ENCODE measurements around the gene SLC9A5.

The SLC9A5 gene

DNA sequence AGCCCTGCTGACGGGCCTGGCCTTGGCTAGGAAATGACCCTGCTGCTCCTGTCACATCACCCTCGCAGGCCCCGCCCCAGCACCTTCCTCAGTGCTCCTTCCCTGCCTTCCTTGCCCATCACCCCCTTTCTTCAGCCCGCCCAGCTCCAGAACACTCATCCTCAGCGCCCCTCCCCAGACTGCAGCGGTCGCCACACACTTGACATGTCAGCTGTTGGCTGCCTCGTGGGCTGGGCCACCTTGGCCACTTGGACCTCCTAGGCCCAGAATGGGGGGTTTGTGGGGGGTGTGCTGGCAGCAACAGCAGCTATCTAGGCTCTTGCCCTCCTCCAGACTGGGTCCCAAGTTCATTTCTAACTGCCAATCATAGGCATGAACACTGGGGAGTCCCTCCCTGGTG is 39.2 kb upstream of the SLC9A5 start:
- H3K4me3 ChIP-seq (replicated peaks; ENCODE audit: low read depth, low read length), result no peak overlapping the region
- no peak for DNase-seq (ENCODE audit: low read depth)
- TF ChIP-seq, protein P1, sequence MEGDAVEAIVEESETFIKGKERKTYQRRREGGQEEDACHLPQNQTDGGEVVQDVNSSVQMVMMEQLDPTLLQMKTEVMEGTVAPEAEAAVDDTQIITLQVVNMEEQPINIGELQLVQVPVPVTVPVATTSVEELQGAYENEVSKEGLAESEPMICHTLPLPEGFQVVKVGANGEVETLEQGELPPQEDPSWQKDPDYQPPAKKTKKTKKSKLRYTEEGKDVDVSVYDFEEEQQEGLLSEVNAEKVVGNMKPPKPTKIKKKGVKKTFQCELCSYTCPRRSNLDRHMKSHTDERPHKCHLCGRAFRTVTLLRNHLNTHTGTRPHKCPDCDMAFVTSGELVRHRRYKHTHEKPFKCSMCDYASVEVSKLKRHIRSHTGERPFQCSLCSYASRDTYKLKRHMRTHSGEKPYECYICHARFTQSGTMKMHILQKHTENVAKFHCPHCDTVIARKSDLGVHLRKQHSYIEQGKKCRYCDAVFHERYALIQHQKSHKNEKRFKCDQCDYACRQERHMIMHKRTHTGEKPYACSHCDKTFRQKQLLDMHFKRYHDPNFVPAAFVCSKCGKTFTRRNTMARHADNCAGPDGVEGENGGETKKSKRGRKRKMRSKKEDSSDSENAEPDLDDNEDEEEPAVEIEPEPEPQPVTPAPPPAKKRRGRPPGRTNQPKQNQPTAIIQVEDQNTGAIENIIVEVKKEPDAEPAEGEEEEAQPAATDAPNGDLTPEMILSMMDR (IDR thresholded peaks at IDR 0.05; ENCODE audit: low read length, missing control alignments), result no peak

DNA sequence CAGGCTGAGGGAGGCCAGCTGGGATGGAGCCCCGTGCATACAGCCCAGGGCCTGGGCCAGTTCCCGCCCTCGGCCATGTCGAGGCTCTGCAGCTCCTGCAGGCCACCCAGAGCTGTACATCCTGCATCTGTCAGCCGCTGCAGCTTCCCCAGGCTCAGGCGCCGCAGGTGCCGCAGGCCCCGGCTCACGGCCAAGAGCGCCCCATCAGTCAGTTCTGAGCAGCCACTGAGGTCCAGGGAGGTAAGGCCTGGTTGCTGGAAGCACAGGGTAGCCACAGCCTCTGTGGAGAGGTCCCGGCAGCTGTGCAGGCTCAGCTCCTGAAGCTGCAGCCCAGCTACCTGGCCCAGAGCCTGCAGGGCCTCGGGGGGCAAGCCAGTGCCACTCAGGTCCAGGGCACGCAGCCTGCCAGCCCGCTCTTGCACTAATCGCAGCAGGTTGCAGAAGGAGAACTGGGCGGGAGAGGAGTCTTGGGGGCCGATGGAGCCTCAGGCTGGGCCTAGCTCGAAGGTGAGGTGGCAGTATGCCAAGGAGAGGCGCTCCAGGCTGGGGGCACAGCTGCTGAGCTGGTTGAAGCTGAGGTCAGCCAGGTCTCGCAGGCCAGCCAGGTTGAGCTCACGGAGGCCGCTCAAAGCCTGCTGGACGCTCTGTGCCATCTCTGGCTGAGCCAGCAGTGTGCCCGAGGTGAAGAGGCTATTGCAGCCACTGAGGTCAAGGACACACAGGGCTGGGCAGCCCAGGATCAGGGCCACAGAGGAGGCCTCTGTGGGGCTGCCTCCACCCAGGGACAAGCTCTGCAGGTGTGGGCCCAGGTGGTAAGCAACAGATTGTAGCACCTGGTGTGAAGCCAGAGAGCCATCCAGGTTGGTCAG is 38.5 kb upstream of the SLC9A5 start:
- no peak for DNase-seq (ENCODE audit: low read depth)
- TF ChIP-seq, protein P1 (IDR thresholded peaks at IDR 0.05; ENCODE audit: low read length, missing control alignments), result no peak
- H3K4me3 ChIP-seq (replicated peaks; ENCODE audit: low read depth, low read length), result no peak overlapping the region

DNA sequence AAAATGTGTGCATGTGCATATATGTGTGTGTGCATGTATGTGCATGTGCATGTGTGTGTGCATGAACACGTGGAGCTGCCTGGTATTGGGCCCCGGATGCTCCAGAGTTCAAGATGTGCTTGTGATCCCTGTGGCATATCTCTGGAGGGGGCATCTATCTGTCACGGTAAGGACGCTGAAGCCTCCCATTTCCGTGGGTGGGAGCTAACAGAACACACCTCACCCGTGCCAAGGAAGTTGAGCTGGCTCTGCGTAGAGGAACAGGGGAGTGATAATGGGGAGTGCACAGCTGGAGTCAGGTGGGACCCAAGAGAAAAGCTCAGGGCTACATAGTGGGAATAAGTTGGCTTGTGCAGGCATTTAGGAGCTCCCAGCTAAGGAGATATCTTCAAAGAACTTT is 37.1 kb upstream of the SLC9A5 start:
- no peak for DNase-seq (ENCODE audit: low read depth)
- H3K4me3 ChIP-seq (replicated peaks; ENCODE audit: low read depth, low read length), result no peak overlapping the region
- TF ChIP-seq, protein P1 (IDR thresholded peaks at IDR 0.05; ENCODE audit: low read length, missing control alignments), result no peak

DNA sequence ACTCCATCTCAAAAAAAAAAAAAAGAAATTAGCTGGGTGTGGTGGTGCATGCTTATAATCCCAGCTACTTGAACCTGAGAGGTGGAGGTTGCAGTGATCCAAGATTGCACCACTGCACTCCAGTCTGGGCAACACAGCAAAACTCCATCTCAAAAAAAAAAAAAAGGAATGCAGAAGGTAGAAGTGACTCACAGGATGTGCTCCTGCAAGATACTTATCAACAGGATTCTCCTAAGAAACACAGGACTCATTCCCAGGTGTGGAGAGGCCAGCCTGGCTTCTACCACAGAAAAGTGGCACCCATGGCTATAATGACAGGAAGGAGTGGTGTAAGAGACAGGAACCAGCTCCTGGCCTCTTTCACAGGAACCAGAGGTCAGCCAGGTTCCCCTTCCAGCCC is 36.0 kb upstream of the SLC9A5 start:
- TF ChIP-seq, protein P1 (IDR thresholded peaks at IDR 0.05; ENCODE audit: low read length, missing control alignments), result no peak
- DNase-seq (ENCODE audit: low read depth), result no peak
- no peak overlapping the region for H3K4me3 ChIP-seq (replicated peaks; ENCODE audit: low read depth, low read length)

DNA sequence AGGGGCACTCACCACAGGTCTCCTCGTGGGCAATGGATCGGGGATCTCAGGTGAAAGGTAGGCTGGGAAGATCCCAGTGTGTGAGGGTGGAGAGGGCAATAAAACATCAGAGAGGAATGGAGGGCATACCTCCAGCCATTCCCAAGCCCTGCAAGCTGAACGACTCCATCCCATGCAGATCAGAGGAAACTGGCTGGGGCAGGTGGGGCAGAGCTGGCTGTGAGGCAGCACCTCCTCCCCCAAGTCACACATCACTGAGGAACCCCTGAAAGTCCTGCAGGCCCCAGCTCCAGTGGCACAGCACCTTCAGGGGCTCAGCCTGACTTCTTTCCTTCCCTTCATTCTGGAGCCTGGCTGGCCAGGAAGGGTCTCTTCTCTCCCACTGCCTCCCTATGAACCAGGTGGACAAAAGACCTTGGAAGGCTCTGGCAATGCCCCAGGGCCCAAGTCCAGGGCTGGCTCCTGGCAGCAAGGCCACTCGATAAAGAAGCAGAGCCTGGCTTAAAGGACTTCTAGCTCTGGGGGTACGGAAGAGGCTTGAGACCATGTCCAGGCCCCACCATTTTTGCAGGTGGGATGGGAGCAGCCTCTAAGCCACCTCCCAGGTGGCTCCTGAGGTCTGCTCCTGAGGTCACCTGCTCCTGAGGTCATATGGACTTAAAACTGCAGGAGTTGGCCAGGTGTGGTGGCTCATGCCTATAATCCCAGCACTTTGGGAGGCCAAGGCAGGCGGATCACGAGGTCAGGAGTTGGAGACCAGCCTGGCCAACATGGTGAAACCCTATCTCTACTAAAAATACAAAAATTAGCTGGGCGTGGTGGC is 35.4 kb upstream of the SLC9A5 start:
- TF ChIP-seq, protein P1 (IDR thresholded peaks at IDR 0.05; ENCODE audit: low read length, missing control alignments), result no peak
- no peak for DNase-seq (ENCODE audit: low read depth)
- H3K4me3 ChIP-seq (replicated peaks; ENCODE audit: low read depth, low read length), result no peak overlapping the region

DNA sequence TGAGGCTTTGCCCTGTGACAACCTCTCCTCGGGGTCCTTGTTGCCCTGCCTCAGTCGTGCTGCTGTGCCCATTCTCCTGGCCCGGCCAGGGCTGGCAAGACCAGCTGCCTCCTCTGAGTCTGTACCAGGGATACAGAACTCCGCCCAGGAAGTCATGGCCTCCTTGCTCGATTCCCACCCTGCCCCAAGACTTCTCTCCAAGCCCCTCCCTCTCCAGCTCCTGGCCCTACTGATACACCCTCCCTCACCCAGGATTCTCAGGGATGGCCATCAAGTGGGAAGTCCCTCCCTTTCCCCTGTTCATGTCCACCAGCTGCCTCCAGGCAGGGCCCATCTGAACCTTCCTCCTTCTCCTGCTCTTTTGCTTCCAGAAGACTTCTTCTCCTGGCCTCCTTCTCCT is 33.1 kb upstream of the SLC9A5 start:
- no peak for DNase-seq (ENCODE audit: low read depth)
- TF ChIP-seq, protein P1 (IDR thresholded peaks at IDR 0.05; ENCODE audit: low read length, missing control alignments), result no peak
- H3K4me3 ChIP-seq (replicated peaks; ENCODE audit: low read depth, low read length), result no peak overlapping the region
